HG03342 (cell line): ENCODE results near the gene TMEM240.
A peak's percentile ranks its signal among the peaks of the same experiment; 100 is the strongest.

Experiments used
- ATAC-seq: cut with Tn5 transposase; IDR thresholded peaks from one replicate; pipeline ENCODE4 v1.9.1; 2021; ENCODE audit warnings: mild to moderate bottlenecking, moderate library complexity; ENCODE audit not compliant: unreplicated experiment

TMEM240 gene

DNA sequence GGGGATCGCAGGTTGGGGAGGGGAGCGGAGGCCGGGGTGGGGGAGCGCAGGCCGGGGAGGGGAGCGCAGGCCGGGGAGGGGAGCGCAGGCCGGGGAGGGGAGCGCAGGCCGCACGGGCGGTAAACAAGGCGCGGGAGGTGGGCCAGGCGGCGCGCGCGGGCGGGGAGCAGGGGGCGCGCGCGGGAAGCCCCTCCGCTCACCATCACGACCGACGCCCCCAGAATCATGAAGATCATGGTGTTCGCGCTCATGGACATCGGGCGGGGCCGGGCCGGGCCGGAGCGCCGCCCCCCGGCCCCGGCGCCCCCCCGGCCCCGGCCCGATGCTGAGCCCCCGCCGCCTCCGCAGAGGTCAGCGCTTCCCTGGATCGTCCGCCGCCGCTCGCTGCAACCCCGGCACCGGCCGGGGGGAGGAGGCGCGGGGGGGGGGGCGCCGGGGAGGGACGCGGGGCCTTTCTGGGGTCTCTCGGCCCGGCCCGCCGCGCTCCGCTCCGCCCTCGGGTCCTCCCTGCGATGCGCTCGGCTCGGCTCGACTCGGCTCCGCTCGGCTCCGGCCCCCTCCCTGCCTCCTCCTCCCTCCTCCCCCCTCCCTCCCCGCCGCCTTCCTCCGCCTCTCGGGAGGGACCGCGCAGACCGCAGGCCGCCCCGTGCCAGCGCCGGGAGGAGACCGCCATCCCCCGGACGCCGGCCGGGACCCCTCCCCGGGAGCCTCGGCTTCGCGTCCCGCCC, at the start of gene TMEM240:
TMEM240 (minus strand) TSS at position 535 of the 728 bp plus-strand sequence; CDS start at position 257, 278 bp downstream.
- no peak for ATAC-seq

DNA sequence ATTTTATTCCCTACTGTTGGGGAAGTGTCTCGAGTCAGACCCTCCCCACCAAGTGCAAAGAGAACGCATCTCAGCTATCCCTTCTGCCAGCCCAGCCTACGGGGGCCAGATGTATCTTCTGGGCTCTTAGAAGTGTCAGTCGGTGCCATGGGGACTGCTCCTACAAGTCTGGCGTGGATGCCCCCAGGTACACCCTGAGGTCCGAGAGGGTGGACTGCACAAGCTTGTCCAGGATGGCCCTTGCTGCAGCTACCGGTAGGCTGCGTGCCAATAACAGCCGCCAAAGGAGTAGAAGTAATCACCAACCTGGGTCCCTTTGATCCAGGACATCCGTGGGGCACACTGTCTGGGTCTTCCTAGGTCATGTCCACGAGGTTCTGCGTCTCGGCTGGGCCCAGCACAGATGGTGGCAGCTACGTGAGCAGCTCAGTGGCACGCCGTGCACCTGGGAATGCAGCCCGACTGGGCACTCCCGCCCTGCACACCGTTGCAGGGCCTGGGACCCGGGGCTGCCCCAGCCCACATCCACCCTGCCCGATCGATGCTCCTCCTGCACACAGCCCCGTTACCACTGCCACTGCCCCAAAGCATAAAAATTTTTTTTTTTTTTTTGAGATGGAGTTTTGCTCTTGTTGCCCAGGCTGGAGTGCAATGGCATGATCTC, 43.1 kb upstream of the TMEM240 start:
- no peak for ATAC-seq

DNA sequence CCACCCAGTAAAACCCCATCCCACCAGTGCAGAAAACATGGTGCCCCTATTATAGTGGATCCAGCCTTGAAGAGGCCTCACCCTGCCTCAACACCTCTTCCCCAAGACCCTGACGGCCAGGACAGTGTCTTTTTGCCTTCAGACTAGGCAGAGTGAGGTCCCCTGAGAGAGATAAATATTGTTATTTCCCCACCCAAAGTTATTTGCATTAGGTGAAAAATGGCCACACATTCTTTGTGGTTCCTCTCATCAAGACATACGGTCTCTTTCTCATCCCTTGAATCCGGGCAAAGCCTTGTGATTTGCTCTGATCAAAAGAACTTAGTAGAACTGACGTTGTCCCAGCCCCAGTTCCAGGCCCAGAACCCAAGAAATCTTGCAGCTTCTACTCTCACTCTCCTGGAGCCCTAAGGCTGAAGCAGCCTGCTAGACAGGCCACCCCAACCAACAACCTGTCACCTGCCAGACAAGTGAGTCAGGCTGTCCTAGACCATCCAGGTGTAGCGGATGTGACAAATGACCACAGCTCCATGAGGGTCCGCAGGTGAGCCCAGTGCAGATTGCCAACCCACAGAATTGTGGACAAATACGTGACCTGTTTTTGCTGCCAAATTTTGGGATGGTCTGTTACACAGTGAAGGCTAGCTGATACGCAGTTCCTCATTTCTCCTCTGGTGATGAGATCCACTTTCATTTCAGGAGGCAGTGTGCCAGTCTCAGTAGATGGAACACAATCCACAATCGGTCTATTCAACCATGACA, 42.3 kb upstream of the TMEM240 start:
- no peak for ATAC-seq

DNA sequence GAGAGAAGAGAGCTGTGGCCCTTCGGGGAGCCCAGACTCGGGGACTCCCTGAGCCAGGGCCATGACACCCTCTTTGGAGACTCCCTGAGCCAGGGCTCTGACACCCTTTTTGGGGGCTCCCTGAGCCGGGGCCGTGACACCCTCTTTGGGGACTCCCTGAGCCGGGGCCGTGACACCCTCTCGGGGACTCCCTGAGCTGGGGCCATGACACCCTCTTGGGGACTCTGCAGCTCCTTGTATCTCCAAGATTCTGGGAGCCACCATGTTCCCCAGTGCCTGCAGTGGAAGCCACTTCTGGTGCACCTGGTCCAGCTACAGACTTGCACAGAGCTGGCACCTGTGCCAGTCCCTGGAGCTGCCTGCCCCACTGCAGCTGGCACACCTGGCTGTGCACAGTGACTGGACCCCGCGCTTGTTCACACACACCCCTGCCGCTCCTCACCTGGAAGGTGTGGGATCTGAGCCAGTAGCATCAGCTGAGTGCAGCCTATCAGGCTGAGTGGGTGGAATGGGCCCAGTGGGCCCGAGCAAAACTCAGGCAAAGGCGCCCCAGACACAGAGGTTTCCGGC, 38.0 kb upstream of the TMEM240 start:
- no peak for ATAC-seq

DNA sequence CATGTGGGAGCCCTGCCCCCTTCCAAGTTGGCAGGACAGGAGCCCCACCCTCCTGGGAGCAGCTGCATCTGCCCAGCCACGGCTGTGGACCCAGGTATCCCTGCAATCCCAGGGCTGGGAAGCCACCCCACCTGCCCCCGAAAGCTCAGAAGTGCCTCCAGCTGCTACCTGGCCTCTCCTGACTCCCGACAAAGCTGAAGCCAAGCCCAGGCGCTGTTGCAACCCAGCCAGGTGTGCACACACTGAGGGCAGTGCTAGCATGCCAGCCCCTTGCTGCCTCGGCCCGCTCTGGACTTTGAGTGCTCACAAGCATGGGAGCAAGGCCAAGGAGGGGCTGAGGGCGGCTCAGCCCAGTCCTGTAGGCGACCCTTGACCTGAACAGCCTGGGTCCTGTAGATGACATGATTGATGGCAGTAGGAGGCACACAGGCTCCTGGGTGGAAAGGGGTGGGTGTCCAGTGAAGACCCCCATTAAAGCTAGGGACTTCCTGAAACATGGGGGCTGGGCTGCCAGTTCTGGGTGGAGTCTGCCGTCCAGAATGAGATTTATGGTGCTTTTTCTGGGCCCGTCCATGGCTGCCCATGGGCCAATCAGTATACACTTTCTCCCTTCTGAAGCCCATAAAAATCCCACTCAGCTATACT, 37.1 kb upstream of the TMEM240 start:
- no peak for ATAC-seq

DNA sequence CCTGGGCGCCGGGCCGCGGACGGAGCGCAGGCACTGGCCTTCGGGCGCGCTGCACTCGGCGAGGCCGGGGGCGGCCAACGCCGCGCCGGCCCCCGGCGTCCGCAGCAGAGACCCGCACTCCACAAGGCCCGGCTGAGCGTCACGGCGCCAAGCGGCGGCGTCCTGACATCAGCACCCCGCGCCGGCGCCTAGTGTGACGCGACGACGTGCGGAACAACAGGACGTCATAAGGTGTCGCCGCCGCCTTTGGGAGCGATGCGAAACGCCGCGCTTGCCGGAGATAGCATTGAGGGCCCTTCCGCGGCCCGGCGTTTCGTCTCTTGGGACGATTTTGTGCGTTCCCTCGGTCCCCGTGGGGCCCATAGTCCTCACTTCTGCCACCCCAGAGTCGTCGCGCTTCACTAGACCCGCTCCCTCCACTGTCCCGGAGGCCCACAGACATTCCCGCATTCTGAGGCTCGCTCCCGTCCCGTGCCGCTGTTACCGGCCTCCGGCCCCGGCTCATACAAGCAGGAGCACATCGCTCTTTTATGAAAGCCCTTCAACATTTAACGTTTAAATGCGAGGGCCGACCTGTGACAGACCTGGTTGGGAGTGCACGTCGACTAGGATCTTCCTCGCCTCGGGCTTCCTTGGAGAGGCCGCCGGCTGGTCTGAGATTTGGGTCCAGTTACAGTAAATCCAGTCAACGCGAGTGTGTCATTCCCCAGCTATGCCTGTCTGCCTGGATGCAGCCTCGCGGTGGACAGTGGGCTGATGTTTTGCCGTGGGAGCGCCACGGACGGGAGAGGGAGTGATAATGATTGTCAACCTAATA, 34.5 kb upstream of the TMEM240 start, which contains the start of gene SSU72:
SSU72 (minus strand) TSS at position 143 of the 817 bp plus-strand sequence. CDS start 306 bp downstream, outside the sequence.
- peak; percentile 71 for ATAC-seq

DNA sequence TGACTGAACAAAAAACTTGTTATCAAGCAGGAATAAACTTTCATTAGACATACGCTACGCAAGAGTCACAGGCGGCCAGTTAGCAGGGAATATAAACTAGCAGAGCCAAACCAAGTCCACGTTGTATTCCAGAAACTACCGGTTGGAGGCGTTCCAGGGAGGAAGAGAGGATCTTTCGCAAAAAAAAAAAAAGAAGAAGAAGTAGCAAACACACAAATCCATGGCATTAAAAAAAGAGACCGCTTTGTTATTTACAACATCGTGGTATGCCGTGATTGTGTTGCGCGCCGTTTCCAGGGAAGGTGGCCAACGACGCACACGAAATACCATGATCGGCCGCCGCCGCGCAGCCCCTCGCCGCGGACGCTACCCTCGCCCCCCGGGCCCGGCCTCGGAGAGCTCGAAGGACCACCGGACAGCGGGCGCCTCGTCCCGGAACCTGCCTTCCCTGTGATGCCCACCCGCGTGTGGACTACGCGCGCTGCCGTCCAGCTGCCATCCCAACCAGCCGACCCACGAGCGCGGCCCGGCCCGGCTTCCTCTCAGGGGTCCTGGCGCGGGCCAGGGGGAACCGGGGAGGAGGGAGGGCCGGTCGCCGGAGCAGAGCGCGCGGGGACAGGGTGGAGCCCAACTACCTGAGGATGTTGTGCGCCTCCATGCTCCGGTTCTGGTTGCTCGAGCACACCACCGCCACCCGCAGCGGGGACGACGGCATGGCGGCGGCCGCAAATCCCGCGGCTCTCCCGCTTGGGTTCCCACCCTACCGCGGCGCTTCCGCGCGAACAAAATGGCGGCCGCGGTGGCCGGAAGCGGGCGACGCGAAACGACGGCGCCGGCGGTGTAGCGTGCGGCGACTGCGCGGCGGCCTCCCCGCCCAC, 33.7 kb upstream of the TMEM240 start:
- ATAC-seq: peak; percentile 71

DNA sequence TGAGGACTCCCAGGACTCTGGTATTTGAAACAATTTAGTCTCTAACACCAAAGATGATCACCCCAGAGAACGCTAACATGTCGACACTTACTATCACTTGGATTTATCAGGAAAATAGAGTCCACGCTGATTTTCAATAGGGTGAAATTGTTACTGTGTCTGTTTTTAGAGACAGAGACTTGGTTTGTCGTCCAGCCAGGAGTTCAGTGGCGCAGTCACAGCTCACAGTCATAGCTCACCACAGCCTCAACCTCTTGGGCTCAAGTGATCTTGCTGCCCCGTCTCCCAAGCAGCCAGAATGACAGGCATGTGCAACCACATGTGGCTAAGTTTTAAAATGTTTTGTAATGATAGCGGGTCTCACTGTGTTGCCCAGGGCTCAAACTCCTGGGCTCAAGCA, 28.9 kb upstream of the TMEM240 start:
- no peak for ATAC-seq

DNA sequence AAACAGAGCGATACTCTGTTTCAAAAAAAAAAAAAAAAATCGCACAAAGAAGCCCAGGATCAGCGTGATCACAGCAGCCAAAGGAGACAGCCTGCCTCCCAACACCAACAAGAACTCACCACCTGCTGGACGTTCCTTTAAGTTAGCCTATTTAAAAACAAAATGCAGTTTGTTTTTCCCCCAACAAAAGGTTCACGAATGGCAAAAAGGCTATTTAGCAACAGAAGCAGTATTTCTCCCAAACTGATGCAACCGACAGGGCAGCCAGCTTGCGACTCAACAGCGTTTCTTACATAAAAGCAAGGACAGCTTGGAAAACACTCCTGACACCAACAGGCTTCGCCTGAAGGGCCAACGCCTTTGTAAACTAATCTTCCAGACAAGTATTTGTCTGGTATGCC, 27.5 kb upstream of the TMEM240 start:
- no peak for ATAC-seq

DNA sequence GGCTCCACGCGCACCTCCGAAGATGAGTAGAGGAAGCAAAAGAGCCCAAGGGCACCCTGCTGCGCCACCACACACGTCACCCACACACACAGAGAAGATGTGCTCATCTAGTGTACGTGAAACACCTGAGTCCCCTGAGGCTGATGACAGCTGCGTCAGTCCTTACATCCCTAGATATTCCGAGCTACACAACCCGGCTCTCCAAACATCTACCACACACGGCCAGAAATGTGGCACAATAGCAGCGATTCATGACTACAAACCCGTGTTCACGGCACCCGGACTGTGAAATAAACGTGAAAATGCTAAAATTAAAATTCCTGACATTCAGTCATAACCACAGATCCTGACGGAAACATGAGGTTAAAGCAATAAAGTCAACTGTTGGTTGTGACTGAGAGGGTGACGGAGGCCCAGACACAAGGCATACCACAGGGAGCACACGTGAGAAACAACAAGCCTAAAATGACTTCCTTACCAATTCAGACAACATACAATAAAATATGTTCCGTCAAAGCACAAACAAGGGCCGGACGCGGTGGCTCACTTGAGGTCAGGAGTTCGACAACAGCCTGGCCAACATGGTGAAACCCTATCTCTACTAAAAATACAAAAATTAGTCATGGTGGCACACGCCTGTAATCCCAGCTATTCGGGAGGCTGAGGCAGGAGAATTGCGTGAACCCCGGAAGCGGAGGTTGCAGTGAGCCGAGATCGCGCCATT, 26.9 kb upstream of the TMEM240 start:
- ATAC-seq: no peak

DNA sequence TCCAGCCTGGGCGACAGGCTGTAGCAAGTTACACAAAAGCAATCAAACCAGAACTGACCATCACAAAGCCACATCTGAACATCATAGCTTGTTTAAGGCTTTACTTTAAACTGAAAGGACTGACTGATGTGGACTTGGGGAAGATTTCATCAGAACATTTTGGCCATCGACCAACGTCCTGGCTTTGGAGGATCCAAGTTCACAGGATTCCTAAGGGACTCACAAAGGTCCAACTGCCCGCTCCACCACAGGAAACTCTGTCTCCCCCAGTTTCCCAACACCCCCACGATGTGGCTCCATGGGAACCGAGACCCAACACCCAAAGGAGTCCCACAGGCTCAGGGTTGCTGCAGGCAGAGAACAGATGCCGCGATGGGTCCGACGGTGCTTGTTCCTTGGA, 24.9 kb upstream of the TMEM240 start:
- ATAC-seq: no peak

DNA sequence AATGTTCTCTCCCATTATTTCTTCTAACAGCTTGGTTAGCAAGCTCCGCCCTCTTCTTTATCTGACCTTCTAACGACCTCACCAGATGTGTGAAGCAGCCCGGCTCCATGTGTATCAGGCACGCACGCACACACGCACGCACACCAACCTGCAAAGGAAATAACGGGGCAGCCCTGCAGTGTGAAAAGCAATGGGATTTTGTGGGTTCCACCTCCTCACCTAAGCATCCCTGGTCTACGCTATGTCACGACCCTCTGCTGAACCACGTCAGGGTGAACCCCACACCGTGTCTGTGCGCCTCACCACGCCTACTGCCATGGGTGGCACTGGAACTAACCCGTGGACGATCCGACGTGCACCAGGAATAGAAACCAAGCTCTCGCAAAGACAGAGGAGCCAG, 23.8 kb upstream of the TMEM240 start:
- ATAC-seq: no peak

DNA sequence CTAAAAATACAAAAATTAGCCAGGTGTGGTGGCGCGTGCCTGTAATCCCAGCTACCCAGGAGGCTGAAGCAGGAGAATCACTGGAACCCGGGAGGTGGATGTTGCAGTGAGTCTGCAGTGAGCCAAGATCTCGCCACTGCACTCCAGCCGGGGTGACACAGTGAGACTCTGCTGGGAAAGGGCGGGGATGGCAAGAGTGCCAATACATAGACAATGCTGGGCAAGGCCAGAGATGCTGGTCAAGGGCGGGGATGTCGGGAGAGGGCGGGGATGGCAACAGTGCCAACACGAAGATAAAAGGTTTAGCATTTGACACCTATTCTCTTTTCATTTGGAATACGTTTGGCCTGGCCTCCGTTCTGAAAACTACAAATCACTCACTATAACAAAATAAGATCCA, 23.3 kb upstream of the TMEM240 start:
- no peak for ATAC-seq

DNA sequence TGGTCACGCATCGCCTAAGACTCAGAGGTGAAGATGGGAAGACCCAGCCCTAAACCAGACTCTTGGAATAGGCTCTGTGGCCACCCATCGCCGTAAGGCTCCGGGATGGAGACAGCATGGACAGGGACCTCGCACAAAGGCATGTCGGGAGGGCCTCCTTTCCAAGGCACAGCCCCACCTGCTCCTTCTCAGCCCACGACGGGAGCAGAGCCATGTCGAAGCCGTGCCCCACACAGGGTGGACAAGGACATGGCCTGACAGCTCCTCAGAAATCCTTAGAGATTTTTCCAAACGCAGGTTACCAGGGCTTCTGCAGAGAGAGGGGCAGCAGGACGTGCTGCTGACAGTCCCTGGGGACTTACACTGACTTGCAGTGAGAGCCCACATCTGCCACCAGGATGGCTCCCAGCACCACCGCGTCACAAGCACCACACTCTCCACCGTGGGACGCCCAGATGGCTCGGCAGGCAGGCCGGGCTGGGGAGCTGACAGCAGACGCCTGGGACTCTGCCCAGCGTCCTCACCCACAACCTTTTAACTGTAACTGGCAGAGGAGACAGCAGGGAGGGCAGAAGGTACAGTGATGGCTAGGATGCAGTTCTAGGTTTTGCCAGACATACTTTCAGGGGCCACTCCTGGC, 22.3 kb upstream of the TMEM240 start:
- no peak for ATAC-seq

DNA sequence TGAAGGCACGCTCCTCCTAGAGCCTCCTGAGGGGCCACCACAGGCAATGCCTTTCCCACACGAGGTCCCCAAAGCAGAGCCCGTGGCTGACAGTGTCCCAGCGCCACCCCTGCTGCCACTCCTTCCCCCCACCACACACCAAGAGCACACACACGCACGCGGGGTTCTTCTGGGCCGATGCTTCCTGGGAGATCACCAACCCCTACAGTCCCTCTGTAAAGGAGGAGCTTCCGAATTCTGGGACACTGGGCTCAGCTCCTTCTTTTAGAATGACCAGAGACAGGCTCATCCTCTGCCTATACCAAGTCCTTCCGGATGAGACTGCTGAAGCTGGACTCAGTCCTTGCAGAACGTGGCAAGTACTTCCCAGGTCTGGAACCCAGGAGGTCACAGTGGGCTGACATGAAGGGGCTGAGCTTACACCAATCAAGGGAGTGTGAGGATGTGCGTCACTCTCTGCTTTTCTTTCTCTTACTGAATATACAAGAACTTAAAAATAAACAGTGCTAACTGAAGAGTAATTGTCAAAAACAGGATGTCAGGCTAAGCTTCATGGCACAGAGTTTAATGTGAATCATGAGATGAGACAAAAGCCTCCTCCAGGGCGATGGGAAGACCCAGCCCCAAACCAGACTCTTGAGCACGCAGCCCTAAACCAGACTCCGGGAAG, 21.5 kb upstream of the TMEM240 start:
- ATAC-seq: no peak

DNA sequence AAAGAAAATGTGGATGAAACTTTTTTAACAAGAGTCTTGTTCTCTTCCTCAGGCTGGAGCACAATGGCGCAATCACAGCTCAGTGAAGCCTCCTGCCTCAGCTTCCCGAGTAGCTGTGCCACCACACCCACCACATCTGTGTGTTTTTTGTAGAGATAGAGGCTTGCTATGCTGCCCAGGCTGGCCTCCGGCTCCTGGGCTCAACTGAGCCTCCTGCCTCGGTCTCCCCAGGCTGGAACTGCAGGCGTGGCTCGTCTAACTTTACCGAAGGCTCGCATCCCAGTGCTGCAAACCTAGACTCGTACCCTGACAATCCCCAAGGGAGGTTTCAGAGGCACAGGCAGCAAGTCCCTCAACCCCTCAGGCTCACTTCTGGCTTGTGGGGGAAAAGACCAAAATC, 19.8 kb upstream of the TMEM240 start:
- ATAC-seq: no peak

DNA sequence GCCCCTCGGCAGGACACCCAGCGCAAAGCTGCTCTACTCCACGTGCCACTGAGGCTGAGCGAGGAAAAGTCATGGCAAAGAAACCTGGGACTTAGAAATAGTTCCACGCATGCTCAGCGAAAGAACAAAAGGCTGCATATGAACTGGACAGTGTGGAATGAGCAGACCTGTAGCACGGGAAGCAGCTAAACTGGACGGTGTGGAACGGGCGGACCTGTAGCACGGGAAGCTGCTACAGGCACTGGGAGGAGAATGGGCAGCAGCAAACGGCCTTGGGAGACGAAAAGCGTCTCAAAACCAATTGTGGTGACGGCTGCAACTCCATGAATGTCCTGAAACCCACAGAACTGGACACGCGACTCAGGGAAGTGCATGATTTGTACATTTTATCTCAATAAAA, 18.6 kb upstream of the TMEM240 start:
- no peak for ATAC-seq
